ES-I3 (cell line): ENCODE results near the gene HES4.
"Not testable (repeated sequence)": the region's sequence is repeated elsewhere in the genome, so short reads cannot be mapped to it uniquely, and the experiment has no call there.

ENCODE experiments used
- H3K36me3 ChIP-seq: 2 replicates; pipeline ENCODE4 v1.6.1; 2013; ENCODE audit warnings: mild to moderate bottlenecking, low read length, control low read depth, moderate library complexity; ENCODE audit not compliant: insufficient read depth
- H3K4me1 ChIP-seq: 2 replicates; pipeline ENCODE4 v1.6.1; 2013; ENCODE audit warnings: mild to moderate bottlenecking, control low read depth, low read length; ENCODE audit not compliant: insufficient read depth
- H3K9ac ChIP-seq: 2 replicates; pipeline ENCODE4 v1.6.1; 2013; ENCODE audit warnings: low read depth, mild to moderate bottlenecking, low read length, moderate library complexity
- H3K9me3 ChIP-seq: 2 replicates; pipeline ENCODE4 v1.6.1; 2013; ENCODE audit warnings: mild to moderate bottlenecking, low read length, moderate library complexity; ENCODE audit not compliant: control insufficient read depth, insufficient read depth

Gene HES4

DNA sequence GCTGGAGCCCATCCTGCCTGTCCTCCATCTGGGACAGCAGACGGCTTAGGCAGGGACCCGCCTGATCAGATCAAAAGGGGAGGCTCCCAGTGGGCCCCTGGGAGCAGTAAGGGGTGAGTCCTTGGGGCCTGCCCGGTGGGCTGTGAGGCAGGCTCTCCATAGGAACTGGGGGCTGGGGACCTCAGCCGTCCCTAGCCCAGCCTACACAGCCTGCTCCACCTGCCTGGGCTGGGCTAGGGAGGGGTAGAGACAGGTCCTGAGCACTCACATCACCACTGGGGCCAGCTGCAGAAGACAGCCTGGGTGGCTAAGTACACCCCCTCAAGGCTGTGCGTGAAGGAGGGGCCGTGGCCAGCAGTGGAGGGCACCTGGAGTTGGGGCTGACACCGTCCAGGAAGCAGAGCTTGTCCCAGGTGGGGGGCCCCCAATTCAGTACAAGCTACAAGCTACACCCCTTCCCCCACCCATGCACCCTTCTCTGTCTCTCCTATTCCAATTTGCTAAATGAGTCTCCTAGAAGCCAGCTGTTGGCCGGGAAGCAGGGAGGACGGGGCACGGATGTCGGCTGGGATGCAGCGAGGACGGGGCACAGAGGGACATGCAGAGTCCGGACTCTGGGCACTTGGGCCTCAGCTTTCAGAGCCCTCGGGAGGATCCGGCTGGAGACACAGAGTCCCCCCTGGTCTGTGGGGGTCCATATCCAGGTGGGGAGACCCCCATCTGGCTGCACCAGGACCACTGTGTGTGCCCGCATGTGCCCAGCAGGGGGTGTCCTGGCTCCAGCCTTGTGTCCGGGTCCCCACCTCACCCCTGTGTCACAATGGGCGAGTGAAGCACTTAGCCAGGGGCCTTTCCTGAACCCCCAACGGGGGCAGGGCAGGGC is 15.1 kb upstream of the HES4 start:
- Histone ChIP-seq H3K9me3 (no peaks in the 10 kb centered on the region), H3K36me3 (no peaks in the 10 kb centered on the region), H3K4me1 (peaks cover 4% of the 10 kb centered on the region; the same call in 1 of the 2 replicates), H3K9ac (peak overlapping the region; percentile 51; the same call in 1 of the 2 replicates)

- Histone ChIP-seq H3K4me1 (peaks cover 4% of the 10 kb centered on the region; the same call in 1 of the 2 replicates), H3K9me3 (no peaks in the 10 kb centered on the region), H3K9ac (peak overlapping the region; percentile 51), H3K36me3 (no peaks in the 10 kb centered on the region)
These were observed 14.2 kb upstream of the HES4 start for GRCh38 chr1:1013922-1014648.

GRCh38 chr1:1013105-1013921 is 13.4 kb upstream of the HES4 start, which contains the start of gene ISG15:
TSS of gene ISG15 (plus strand) at chr1:1013497. CDS start at chr1:1013574, 77 bp downstream.
- Histone ChIP-seq H3K9ac (peak within 1 kb of the TSS; percentile 51), H3K9me3 (no peaks in the 10 kb centered on the region), H3K36me3 (no peaks in the 10 kb centered on the region), H3K4me1 (peaks cover 4% of the 10 kb centered on the region; the same call in 1 of the 2 replicates)

GRCh38 chr1:1012736-1013104 is 12.8 kb upstream of the HES4 start:
- peak overlapping the region; percentile 51; the same call in 1 of the 2 replicates for H3K9ac ChIP-seq

DNA sequence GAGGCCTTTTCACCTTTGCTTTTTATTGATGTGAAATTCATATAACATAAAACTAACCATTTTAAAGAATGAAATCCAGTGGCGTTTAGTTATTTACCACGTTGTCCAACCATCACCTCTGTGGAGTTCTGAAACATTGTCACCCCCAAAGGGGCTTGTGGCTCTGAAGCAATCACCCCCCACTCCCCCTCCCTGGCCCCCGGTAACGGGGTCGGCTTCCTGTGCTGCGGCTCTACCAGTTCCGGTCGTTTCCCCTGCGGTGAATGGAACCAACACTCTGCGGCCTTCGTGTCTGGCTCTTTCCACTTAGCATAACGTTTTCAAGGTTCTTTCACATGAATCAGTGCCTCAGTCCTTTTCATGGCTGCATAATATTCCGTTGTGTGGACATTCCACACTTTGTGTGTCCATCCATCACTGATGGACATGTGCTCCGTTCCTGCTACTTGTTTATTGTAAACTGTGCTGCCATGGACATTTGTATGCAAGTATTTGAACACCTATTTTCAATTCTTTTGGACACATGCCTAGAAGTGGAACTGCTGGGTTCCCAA is 11.6 kb upstream of the HES4 start:
- Histone ChIP-seq H3K36me3 (no peaks in the 10 kb centered on the region), H3K9ac (no peak overlapping the region), H3K4me1 (peaks cover 4% of the 10 kb centered on the region; the same call in 1 of the 2 replicates), H3K9me3 (no peaks in the 10 kb centered on the region)

More at GRCh38 chr1:1012736-1013104, 12.8 kb upstream of the HES4 start:
- not testable (repeated sequence) for H3K36me3 ChIP-seq, H3K9me3 ChIP-seq, H3K4me1 ChIP-seq

DNA sequence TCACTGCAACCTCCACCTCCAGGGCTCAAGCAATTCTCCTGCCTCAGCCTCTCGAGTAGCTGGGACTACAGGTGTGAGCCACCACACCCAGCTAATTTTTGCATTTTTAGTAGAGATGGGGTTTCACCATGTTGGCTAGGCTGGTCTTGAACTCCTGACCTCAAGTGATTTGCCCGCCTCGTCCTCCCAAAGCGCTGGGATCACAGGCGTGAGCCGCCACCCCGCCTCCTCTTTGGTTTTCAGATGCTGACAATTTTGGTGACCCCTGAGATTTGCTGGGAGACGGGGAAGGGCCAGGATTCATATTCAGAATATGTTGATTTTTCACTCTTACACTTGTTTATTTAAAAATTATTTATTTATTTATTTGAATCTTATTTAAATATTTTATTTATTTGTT is 10.2 kb upstream of the HES4 start:
- H3K36me3 ChIP-seq, H3K9me3 ChIP-seq, H3K9ac ChIP-seq: not testable (repeated sequence)
- peaks cover 12% of the 10 kb centered on the region for H3K4me1 ChIP-seq

DNA sequence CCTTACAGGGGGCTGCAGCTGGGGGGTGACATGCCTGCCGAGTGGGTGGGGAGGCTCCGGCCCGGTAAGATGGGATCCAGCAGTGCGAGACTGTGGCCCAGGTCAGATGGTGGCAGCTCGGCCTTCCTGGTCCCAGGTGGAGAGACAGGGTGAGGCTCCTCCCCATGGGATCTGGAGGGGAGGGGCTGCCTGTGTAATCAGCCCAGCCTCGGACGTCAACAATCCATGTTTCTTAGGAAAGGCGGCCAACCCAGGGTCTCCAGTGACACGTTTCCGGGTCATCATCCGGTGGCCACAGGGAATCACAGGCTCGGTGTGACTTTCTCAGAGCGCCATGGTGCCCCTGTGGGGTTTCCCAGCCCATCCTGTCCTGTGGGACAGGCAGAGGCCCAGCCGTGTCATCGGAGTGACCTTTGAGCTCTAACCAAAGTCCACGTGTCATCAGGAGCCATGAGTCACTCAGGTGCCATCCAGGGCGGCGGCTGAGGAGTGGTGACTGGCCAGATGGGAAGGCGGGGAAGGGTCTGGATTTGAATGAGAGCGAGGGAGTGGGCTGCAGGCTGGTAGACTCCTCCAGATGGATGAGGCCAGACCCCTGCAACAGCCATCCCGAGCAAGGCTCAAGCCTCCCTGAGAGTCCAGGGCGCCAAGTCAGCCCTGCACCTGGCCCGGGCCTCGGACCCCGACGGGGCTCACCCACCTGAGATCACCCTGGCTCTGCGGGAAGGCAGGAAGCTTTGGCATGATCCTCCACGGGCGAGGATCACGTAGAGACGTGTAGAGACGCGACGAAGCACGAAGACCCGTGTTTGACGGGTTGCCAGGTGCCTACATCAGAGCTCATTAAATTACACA is 6.6 kb upstream of the HES4 start:
- Histone ChIP-seq H3K9ac (no peak overlapping the region), H3K9me3 (no peaks in the 10 kb centered on the region), H3K36me3 (no peaks in the 10 kb centered on the region), H3K4me1 (peaks cover 22% of the 10 kb centered on the region)

GRCh38 chr1:1005774-1006304 is 5.9 kb upstream of the HES4 start:
- H3K9ac ChIP-seq = no peak overlapping the region
- H3K36me3 ChIP-seq = no peaks in the 10 kb centered on the region
- no peaks in the 10 kb centered on the region for H3K9me3 ChIP-seq
- H3K4me1 ChIP-seq = peaks cover 22% of the 10 kb centered on the region

DNA sequence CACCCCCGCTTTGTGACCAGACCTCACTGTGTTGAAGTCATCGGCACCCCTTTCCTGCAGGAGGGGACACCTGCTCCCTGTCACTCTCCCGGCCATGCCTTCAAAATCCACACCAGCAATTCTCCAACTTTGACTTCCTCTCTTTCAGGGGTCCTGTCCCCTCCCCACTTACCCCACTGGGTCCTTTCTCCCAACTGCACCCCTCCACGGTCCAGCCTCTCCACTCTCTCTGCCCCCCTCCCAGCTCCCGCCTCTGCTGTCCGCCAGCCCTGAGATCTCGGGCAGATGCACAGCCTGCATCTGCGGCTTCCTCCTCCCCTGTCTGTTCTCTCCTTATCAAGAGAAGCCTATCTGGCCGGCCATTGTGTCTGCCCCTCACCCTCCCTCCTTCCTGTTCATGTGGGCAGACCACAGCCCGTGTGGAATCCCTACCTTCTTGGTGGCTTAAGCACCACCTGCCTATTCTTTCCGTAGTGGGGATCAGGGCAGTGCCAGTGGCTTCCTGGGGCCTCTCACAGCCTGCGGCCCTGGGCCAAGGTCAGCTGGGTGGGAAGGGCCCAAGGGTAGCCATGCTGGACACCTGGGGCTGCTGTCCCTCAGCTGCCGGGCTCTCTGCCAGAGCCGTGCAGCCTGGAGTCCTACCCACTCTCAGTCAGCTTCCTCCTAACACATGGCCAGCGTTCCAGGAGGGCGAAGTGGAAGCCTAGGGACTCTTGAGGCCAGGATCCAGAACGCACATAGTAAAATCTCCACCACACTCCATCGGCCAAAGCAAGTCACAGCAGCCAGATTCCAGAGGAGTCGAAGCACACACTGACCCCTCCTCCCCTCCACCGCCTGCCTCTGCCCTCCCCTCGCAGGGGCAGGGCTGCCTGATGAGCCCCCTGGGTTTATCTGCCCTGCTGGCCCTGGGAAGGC is 5.1 kb upstream of the HES4 start:
- Histone ChIP-seq H3K4me1 (peaks cover 22% of the 10 kb centered on the region), H3K9me3 (no peaks in the 10 kb centered on the region), H3K9ac (no peak overlapping the region), H3K36me3 (no peaks in the 10 kb centered on the region)

- peaks cover 22% of the 10 kb centered on the region for H3K4me1 ChIP-seq
- no peaks in the 10 kb centered on the region for H3K36me3 ChIP-seq
- H3K9ac ChIP-seq = no peak overlapping the region
- no peaks in the 10 kb centered on the region for H3K9me3 ChIP-seq
These were observed 4.5 kb upstream of the HES4 start for GRCh38 chr1:1004420-1004779.

- H3K9me3 ChIP-seq = no peaks in the 10 kb centered on the region
- H3K4me1 ChIP-seq = peaks cover 22% of the 10 kb centered on the region
- no peaks in the 10 kb centered on the region for H3K36me3 ChIP-seq
- no peak overlapping the region for H3K9ac ChIP-seq
These were observed 3.9 kb upstream of the HES4 start for GRCh38 chr1:1003618-1004419.
